GDM1 (cell line): ENCODE measurements around the gene GPX5.
"Not testable (repeated sequence)": the region's sequence is repeated elsewhere in the genome, so short reads cannot be mapped to it uniquely, and the experiment has no call there.

Source experiments
- DNase-seq: peaks from one replicate; lab custom pipeline; 2025; lab: John Stamatoyannopoulos, UW

The GPX5 gene

GRCh38 chr6:28525496-28526039 lies at the start of gene GPX5:
GPX5 (plus strand) TSS chr6:28525881; CDS start chr6:28526014, 133 bp downstream.
- no peak for DNase-seq

- DNase-seq: no peak
These were observed 47.2 kb upstream of the GPX5 start for GRCh38 chr6:28478518-28478917.

- DNase-seq: no peak
These were observed 45.3 kb upstream of the GPX5 start for GRCh38 chr6:28480253-28480932.

GRCh38 chr6:28485482-28485881 lies 40.2 kb upstream of the GPX5 start:
- no peak for DNase-seq

GRCh38 chr6:28486533-28486932 lies 39.1 kb upstream of the GPX5 start:
- no peak for DNase-seq

GRCh38 chr6:28486988-28487742 lies 38.5 kb upstream of the GPX5 start:
- DNase-seq: no peak

- DNase-seq: peak; percentile 28
These were observed 36.7 kb upstream of the GPX5 start for GRCh38 chr6:28488916-28489365.

- DNase-seq: peak; percentile 15
These were observed 36.1 kb upstream of the GPX5 start for GRCh38 chr6:28489366-28490204.

- DNase-seq: no peak
These were observed 35.3 kb upstream of the GPX5 start for GRCh38 chr6:28490205-28490890.

GRCh38 chr6:28491984-28492317 lies 33.7 kb upstream of the GPX5 start:
- DNase-seq: no peak

- no peak for DNase-seq
These were observed 29.4 kb upstream of the GPX5 start for GRCh38 chr6:28496099-28496779.

GRCh38 chr6:28497306-28497705 lies 28.4 kb upstream of the GPX5 start:
- no peak for DNase-seq

GRCh38 chr6:28497893-28498292 lies 27.8 kb upstream of the GPX5 start:
- no peak for DNase-seq

- DNase-seq: no peak
These were observed 24.4 kb upstream of the GPX5 start for GRCh38 chr6:28501259-28501658.

- DNase-seq: not testable (repeated sequence)
These were observed 23.5 kb upstream of the GPX5 start for GRCh38 chr6:28502136-28502535.

GRCh38 chr6:28502709-28503305 lies 22.9 kb upstream of the GPX5 start:
- DNase-seq: not testable (repeated sequence)

GRCh38 chr6:28505733-28506132 lies 19.9 kb upstream of the GPX5 start:
- DNase-seq: no peak

- no peak for DNase-seq
These were observed 18.7 kb upstream of the GPX5 start for GRCh38 chr6:28506807-28507475.

GRCh38 chr6:28511628-28512300 lies 13.9 kb upstream of the GPX5 start:
- no peak for DNase-seq

- not testable (repeated sequence) for DNase-seq
These were observed 13.3 kb upstream of the GPX5 start for GRCh38 chr6:28512387-28512786.
